NK-92 (cell line): ENCODE measurements around the gene CABCOCO1.

Experiments
- DNase-seq: peaks from one replicate; lab custom pipeline; 2025; ENCODE audit not compliant: unreplicated experiment; lab: John Stamatoyannopoulos, UW

The CABCOCO1 gene, protein sequence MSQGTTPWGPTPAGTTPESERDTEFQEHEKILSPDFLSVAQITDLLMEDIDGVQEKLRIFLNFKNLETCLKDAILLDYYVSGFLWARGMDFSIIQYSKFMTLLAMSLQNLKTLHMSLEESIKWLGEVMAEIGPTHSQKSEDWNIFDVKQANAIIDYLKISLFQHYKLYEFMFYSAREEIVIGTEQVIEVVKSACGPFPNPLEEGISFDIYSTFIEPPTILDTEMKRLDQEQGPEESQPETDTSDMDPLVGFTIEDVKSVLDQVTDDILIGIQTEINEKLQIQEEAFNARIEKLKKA

DNA sequence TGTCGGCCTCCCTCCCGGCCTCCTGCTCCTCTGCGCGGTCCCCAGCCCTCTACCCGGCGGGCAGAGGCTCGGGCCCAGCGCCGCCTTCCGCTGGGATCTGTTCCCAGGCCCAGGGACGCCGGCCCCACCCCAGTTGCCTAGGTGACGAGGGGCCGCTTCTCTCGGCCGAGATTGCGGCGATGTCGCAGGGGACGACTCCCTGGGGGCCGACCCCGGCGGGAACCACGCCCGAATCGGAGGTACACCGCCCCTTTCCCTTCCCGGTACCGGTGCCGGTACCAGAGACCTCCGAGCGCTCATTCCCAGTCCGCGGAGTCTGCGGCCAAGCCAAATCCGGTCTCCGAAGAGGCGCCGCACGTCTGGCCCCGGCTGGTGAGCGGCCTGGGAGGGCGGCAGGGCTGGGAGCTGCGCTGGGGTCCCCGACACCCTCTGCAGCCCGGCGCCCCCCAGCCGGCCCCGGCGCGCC, at the start of gene CABCOCO1:
CABCOCO1 (plus strand) TSS at position 136 of the 466 bp plus-strand sequence; CDS start at position 180, 44 bp downstream.
- DNase-seq, result no peak

DNA sequence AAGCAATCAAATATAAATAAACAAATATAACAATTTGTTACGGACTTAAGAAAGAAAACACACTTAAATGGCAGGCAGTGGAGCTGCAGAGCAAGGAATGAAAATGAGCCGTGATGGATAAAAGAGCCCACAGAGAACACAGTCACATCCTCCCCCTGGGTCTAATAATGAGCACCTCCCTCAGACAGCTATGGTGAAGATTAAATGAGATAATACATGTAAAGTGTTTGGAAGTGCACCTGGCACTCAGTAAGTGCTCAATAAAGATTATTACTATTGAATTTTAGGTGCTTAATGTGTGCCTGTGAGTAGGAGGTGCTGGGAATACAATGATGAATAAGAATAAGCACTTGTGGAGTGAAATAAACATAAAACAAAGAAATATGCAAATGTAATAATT, 49.1 kb upstream of the CABCOCO1 start:
- DNase-seq, result no peak

DNA sequence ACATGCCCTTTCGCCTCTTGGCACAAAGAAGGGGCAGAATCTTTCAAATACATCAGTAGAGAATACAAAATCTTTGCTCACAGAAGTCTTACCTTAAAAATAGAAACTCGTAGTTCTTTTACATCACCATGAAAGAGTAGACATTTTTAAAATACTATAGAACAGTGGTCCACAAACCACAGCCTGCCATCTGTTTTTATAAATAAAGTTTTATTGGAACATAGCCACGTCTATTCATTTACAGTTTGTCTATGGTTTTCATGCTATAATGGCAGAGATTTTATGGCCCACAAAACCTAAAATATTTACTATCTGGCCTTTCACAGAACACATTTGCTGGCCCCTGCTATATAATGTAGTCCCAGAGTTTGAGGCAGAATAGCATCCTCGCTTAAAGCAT, 46.1 kb upstream of the CABCOCO1 start:
- DNase-seq, result no peak

DNA sequence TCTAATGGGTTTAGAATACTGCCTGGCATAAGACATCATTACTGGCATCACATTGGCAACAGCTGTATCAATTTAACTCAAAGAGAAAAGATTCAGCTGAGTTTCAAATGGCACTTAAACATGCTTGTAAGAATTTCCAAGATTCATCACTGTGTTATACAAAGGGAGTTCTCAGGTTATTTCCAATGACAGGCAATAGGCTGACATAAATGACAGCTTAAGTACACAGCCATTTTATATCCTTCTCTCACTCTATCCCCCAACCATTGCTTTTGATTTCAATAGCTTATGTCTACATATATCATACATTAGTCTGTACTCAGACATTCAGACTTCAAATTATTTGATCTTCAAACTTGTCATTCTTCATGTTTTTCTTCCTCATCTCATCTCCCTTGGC, 45.5 kb upstream of the CABCOCO1 start:
- no peak for DNase-seq

DNA sequence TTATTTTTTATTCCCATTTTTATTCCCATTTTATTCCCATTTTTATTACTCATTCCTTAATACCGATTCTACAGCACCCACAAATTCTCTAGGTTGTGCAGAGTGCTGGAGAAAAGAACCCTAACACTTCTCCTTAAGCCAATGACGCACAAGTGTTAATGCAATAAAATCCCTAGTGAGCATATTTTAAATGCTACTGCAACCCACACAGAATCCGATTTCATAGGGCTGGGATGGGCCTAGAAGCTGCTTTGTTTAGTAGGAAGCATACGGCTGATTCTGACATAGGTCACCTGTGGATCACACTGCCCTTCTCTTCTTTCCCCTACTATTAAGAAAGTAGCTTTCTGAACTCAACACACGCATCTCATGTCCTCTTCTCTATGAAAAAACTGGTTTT, 45.1 kb upstream of the CABCOCO1 start:
- no peak for DNase-seq

DNA sequence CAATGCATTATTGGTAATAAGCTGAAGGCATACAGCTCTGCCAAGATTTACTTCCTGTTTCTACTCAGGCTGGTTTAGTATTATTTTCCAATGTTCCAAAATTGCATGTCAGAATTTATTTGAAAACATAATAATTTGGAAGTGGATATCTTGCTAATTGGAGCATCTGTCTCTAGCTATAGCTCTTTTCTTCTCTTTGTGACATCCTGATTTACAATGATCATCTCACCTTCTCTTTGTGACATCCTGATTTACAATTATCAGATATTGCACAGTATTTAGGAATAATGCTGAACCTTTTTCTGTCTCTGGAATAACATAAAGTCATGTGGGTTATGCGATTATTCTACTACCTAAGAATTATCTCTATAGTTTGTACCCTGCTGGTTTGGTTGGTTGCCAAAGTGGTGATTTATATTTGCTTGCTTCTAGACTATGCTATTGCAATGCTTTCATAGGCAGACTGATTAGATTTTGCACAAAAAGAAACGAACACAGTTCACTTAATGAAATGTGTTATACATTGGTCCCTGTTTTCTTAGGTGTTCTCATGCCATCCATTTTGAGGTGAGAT, 44.3 kb upstream of the CABCOCO1 start:
- no peak for DNase-seq

DNA sequence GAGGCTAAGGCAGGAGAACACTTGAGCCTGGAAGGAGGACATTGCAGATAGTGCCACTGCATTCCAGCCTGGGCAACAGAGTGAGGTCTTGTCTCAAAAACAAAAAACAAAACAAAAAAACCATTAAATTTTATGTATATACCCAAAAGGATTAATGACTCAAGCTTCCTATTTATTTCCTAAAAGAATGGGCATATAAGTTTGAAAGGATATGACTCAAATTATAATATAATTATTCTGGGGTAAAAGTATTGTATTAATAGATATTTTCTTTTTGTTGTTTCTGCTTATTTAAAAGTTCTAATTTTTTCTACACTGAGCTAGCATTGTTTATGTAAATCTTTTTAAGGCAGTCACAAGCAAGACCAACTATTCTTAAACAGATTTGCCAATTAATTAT, 42.2 kb upstream of the CABCOCO1 start:
- no peak for DNase-seq

DNA sequence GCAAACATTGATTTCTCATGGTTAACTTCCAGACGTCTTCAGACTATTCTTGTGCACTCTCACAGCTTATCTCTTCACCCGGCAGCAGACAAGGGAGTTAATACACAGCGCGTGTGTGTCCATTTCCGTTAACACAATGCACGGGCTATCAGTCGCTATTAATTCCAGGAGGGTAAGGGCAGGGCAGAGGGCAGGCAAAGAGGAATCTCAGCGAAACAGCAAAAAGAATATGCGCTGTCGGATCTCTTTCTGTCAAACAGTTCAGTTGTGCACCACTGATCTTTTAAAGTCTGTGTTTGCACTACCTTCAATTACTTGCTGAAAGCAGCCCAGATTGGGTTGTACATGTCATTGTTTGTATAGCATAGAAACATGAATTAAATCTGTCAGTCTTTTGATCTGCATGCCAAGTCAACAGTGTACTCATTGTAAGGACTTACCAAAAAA, 41.1 kb upstream of the CABCOCO1 start:
- no peak for DNase-seq

DNA sequence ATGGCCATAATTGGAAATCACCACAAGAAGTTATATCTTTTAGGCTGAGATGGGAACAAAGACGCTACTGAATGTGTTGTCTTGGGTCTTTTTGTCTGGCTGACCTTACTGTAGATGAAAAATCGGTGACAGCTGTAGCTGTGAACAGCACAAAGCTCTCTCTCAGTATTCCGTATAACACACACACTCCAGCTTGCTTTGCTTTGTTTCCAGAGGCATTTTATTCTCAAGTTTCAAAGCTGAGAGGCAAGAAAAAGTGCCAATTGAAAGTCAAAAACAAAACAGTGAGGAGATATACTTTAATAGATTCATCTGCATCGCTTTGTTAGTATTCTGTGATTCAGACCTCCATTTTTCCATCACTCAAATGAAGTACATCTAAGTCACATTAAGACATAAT, 39.6 kb upstream of the CABCOCO1 start:
- no peak for DNase-seq

DNA sequence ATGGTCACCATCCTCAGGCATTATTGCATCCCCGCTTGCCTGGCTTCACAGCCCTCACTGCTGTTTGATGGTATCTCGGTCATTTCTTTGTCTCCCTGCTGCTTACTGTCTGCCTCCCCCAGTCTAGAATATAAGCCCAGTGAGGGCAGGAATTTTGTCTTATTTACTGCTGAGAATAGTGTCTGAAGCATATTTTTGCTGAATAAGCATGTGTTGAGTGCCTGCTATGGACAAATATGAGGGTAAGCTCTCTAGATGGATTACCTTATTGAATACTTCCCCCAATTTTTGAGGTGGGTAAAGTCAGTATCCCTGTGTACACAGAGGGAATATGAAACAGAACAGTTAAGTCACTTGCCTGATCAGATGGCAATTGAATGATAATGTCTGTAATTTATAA, 36.5 kb upstream of the CABCOCO1 start:
- no peak for DNase-seq

DNA sequence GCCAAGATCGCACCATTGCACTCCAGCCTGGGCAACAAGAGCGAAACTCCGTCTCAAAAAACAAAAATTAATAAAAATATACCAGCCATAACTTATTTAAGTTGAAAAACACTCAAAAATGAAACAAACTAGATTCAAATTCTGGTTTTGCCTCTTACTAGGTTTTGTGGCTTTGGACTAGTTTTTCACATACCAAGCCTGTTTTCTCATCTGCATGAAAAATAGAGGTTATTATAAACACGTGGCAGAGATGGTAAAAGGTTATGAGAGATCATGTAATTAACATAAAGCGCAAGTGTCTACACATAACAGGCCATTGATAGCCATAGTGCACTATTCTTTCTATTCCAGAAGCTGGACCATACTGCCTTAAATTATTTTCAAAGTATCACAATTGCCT, 35.5 kb upstream of the CABCOCO1 start:
- no peak for DNase-seq

DNA sequence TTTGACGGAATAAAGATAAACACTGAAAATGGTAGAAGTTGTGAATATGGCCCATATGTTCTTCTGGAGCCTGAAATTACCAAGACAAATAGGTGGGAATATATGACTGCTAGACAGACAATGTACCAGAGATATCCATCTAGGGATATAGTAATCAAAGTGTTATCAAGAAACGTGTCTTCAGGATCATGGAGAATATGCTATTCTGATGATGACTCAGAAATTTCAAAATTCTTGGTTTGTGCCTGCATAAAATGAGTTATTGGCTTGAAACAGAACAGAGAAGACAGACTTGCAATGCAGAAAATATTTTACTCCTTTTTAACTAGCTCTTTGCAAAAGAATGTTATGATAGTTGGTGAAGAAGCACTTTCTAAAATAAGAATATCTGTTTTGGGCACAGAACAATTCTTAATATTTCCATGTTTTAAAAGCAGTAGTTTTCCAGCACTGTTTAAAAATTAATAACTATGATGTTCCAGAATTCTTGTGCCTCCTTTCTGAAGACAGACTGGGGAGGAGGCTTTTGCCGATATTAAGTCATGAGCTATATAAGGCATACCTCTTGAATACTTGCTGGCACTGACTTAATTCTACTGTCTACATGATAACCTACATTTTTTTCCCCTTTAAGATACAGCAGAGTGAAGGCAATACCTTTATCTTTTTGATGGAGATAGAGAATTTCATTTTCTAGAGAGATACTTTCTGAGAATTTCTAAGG, 34.4 kb upstream of the CABCOCO1 start:
- no peak for DNase-seq

DNA sequence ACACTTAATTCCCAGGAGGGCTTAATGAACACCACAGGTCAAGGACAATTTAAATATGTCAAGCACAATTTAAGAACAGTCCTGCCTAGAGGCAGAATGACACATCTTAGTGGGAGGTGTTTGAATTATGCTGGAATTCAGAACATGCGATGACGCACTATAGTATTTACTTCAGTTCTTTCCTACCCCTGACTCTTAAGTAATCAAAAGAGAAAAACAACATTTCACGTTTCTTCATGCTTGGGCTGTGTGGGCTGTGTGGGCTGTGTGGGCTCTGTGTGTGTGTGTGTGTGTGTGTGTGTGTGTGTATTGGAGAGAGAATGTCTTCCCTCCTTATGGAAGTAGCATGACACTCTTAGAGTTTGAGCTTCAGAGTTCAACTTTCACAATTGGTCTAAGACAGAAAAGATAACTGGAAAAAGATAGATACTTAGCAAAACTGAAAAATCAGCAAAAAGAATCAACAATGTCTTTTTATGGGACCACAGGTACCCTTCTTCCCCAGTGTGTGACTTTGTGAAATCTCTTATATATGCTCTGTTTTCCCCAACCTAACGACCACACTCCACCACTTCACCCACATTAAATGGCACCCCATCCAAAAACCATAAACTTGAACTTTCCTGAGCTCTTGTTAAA, 33.7 kb upstream of the CABCOCO1 start:
- DNase-seq, result no peak

DNA sequence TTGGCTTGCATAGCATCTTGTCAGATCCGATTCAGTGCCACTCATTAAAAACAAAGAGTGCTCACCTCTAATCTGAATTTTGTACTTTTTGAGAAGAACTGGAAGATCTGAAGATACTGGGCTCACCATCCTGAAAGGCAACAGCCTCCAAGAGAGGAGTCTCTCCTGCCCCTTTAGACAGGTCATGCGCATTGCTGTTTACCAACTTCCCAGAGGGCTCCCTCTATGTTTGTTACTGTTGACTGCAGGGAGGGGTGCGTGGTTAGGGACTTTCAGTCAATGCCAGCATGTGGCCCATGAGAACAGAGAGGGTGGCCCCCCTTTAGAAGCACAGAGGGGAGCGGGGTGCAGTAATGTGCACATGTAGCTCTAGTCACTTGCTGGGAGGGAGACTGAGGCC, 33.2 kb upstream of the CABCOCO1 start:
- DNase-seq, result no peak

DNA sequence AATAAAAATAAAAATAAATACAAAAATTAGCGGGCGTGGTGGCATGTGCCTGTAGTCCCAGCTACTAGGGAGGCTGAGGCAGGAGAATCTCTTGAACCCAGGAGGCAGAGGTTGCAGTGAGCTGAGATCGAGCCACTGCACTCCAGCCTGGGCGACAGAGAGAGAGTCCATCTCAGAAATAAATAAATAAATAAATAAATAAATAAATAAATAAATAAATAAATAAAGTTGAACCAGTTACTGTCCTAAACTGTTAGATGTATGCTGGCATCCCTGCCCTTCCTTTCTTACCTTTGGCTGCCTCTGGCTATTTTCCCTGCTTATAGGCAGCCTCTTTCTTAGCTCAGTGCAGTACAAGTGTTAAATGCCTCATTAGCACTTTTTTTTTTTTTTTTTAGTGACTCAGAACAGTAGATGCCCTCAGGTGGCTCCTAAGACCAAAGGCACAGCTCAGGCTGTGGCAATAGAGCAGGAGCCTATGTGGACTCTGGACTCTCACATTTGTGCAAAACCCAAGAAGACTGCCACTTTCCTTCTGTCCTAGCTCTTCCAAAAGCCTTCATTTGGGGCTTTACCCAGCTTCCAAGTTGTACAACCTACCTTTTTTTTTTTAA, 30.6 kb upstream of the CABCOCO1 start:
- no peak for DNase-seq

DNA sequence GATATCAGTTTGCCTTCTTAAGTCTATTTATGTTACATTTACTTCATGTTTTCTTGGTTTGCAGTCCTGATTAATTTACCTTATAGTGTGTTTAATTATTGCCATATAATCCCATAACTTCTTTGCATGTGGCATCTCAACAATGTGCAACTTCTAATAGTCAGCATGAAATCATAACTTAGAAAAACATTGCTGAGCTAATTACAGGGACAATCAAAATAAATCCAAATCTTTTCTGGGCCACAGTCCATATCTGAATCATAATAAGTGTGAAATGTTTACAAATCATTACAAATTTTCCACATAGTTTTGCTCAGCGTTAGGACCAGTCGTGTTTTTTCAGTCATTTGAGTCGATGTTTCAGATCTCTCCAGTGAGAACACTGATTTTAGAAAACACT, 29.1 kb upstream of the CABCOCO1 start:
- no peak for DNase-seq

DNA sequence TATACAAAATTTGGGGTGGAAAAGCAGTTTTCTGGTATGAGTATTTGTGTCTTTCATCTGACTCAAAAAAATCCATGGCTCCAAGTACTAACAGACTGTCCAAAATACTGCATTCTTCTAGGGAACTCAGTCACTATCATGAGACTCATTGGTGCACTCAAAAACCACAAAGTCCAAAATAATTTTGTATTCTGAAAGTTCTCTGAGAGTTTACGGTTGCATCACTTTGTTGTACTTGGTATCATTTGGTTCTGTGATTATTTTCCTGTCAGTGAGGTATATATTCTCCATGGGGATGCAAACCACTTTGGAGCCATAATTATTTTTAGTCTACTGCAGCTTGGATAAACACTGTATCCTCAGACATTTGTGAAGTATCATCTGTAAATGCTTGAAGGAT, 28.0 kb upstream of the CABCOCO1 start:
- DNase-seq, result no peak

DNA sequence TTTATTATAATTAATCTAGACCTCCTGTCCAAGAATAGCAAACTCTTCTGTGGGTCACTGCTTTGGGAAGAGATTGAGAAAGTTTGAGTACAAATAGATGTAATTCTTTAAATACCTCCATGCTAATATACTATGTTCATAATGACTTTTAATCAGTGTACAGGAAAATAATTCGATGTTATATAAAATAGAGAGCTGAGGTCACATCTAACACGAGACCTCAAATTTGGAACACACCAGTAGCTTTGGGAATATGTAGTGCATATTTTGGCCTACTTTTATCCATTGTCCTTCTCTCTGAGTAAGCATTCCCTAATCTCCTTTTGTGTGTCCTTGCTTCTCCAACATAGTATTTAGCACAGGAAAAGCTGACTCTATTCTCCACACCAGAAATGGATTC, 27.3 kb upstream of the CABCOCO1 start:
- DNase-seq, result no peak

DNA sequence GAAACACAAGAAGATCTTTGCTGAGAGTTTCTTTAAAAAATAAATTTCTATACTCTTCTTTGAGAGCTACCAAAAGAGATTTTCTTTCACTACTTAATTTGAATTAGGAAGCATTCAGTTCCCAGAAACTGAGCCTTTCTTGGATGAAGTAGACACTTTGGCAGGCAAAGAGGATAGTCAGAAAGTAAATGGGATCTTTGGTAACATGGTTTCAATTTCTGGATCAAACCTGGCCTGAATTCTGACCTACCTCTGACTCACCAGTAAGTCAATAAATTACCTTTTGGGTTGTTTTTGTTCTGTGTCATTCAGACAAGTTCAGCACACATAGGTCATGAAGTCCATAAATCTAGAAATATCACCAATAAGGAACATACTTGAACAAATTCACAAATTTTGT, 26.8 kb upstream of the CABCOCO1 start:
- no peak for DNase-seq

DNA sequence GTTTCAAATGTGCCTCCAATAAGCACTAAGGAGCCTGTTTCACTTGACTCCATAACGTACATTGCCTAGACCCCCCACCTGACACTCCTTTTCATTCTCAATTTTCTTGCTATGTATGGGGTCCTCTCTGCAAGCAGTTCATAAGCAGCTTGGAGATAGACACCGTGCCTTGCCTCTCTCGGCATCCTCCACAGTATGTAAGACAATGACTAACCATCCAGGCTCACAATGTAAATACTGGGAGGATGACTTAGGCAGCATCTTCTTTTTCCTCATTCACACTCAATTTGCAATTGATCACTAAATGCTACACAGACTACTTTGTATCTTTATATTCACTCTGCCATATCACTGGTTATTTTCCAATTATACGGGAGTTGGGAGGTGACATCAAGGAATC, 22.8 kb upstream of the CABCOCO1 start:
- DNase-seq, result no peak

DNA sequence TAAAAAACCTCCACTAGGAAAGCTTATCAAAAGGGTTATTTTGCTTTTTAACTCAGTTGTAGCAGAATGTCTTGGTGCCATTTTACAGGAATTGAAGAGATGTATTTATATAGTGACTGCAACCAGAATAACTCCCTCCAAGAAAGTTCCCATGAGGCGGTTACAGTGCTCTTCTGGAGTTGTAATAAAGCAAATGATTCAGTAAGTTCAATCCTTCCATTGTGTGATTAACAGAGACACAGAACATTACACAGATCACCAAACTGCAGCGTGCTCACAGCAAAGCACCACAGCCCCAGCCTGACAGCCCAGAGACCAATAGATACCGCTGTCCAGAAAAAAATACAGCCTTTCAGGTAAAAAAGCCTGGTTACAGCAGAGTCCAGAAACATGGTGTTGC, 21.9 kb upstream of the CABCOCO1 start:
- DNase-seq, result no peak
